T-helper 9 cell (primary cell): ENCODE results near the gene OR2Z1.

Source experiments
- DNase-seq: peaks from one replicate; pipeline ENCODE4 v3.0.0-alpha.2; 2020
- total RNA-seq, 2 donors: gene quantifications; one replicate each; lab custom pipeline; 2026; lab: John Stamatoyannopoulos, UW

The OR2Z1 gene
- 0 reads per million in 2 donors for total RNA-seq

GRCh38 chr19:8721334-8721733 lies at the start of gene OR2Z1:
OR2Z1 (plus strand) TSS chr19:8721634; CDS start chr19:8731029, 9,395 bp downstream.
- DNase-seq, result no peak

DNA sequence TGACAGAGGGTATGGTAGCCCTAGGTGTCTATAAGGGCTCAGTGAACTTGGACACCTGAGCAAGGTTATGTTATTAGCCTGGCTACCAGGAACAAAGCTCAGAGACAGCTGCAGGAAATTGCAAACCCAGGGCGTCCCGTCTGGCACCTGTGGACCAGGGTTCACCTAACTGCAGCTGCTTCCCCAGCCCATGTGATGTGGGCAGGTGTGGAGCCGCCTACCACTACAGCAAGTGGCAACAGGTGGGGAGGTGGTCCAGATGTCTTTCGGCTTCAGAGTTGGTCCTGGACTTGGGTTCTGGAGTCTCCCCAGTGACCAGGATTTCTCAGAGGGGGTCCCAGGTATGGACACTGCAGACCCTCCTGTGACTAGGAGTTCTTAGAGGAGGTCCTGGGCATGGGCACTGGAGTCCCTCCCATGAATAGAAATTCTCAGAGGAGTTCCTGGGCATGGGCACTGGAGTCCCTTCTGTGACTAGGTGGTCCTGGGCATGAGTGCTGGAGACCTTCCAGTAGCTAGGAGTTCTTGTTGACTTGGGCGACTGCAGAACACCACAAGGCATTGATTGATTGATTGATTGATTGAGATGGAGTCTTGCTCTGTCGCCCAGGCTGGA lies 48.0 kb upstream of the OR2Z1 start:
- no peak for DNase-seq

- DNase-seq, result no peak
Observed at GRCh38 chr19:8675066-8675465, 46.4 kb upstream of the OR2Z1 start.

DNA sequence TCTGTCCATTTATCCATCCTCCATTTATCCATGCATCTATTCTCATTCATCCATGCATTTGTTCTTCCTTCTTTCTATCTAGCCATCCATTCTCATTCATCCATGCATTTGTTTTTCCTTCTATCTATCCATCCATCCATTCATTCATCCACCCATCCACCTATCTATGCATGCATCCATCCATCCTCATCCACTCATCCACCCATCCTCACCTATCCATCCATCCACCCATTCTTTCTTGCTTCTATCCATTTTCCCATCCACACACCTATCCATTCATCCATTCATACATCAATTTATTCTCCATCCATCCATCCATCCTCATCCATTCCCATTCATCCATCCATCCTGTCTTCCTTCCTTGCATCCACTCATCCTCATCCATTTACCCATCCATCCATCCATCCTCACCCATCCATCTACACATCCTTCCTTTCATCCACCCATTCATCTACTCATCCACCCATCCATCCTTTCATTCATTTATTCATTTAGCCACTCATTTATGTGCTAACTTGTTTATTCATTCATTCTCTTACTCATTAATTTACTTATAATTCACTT lies 43.1 kb upstream of the OR2Z1 start:
- DNase-seq, result no peak

DNA sequence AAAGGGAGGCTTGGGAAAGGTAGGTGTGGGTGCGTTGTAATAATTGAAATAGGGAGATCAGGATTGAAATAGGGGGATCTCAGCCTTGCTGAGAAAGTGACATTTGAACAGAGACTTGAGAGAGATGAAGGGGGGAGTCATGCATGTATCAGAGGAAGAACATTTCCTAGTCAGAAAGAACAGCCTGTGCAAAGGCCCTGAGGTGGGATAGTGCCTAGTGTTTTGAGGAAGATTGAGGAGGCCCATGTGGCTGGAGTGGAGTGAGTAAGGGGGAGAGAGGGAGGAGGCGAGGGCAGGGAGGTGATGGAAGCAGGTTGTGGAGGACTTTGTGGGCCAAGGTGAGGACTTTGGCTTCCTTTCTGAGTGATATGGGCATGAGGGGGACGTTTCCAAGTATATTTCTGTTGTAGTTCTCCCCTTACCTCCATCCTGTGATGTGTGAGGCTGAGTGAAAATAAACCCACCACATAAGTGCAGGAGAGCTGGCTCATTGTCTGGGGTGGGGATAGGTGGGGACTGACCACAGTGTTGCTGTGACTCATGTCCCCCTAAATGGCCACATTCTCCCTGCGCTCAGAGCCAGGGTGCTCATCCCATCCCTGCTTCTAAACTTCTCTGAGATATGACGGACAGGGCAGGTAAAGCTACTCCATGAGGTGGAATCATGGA lies 40.6 kb upstream of the OR2Z1 start:
- DNase-seq, result no peak

DNA sequence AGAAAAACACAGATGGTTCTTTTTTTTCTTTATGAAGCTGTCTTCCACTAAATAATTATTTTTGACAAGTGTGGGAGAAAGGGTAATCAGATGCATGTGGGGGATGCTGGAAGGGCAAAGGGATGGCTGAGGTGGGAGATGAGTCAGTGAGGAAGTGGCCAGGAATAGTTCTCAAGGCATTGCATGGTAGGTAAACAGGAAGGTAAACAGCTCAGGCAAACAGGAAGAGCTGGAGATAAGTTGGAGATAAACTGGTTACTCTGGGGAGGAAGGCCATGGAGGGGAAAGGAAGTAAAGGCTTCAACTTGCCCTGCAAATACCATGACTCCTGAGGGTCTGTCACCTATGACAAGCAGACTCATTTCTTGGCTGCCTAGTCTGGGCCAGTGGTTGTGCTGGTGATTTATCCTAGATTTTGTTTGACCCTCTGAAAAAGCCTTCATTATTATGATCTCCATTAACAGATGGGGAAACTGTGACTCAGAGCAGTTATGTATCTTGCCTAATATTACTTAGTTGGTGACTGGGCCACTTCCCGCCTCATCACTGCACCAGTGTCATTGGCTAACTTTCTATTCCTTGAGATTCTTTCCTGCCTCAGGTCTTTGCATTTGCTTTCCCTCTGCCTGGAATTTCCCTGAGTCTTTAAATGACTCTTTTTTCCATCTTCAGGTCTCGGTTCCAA lies 39.9 kb upstream of the OR2Z1 start:
- DNase-seq, result no peak

DNA sequence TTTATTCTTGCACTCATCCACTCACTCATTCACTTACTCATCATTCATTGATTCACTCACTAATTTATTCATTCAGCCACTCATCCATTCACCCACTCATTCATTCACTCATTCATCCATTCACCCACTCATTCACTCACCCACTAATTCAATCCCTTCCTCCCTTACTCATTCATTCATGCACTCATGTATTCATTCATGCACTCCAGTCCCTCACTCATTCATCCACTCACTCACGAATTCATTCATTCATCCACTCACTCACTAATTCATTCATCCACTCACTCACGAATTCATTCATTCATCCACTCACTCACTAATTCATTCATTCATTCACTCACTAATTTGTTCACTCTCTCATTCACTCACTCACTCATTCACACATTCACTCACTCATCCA lies 39.0 kb upstream of the OR2Z1 start:
- DNase-seq, result no peak

DNA sequence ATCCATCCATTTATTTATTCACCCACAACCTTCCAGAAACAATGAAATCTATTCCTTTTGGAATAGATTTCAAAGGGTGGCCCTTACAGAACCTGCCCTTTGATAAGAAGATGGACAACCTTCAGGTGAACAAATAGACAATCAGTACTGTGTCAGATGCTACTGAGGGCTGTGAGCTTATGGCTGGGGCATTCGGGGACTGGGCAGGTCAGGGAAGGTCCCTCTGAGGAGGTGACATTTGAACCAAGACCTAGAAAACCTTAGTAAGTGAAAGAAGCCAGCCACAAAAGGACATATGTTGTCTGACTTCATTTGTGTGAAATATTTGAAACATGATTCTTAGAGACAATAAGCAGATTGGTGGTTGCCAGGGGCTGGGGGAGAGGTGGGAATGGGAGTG lies 38.5 kb upstream of the OR2Z1 start:
- no peak for DNase-seq

GRCh38 chr19:8684001-8684902 lies 37.2 kb upstream of the OR2Z1 start:
- DNase-seq, result no peak

DNA sequence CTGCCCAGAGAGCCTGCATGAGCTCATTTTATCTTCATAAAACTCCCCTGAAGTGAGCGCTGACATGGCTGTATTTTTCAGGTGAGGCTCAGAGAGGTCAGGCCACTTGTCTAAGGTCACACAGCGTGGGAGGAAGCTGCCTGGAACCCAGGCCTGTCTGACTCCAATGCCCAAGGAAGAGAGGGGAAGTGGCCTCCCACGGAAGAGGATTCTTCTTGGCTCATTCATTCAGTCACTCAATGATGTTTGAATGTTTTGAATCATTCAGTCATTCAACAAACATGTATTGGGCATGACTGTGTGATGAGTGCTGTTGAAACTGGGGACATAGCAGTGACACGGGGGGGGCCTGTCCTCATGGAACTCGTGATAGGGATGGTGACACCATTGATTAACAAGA lies 34.9 kb upstream of the OR2Z1 start:
- no peak for DNase-seq

- no peak for DNase-seq
Observed at GRCh38 chr19:8688930-8689329, 32.5 kb upstream of the OR2Z1 start.

- no peak for DNase-seq
Observed at GRCh38 chr19:8690753-8691539, 30.5 kb upstream of the OR2Z1 start.

DNA sequence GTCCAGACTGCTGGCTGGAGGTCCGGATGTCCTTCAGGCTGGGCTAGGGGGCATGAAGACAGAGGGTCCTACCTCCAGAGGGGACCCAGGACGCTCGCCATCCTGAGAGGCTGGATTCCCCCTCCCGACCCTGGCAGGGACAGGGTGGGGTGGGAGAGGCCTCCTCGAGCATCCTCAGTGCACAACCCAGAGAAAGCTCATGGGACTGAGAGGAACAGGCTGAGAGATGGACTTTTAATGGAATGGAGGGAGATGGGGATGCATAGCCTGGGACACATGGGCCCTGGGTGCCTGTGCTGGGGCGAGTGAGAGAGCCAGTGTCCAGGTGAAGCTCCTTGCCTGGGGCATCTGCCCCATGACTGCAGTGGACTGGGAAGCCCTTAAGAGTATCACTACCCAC lies 25.9 kb upstream of the OR2Z1 start:
- DNase-seq, result no peak

- no peak for DNase-seq
Observed at GRCh38 chr19:8695911-8696310, 25.5 kb upstream of the OR2Z1 start.

- no peak for DNase-seq
Observed at GRCh38 chr19:8696993-8697392, 24.4 kb upstream of the OR2Z1 start.

GRCh38 chr19:8697671-8698432 lies 23.6 kb upstream of the OR2Z1 start:
- no peak for DNase-seq

- DNase-seq, result no peak
Observed at GRCh38 chr19:8698433-8699063, 22.9 kb upstream of the OR2Z1 start, which contains the start of gene ACTL9. ACTL9 (minus strand) TSS chr19:8698795; CDS start chr19:8698701, 94 bp downstream.

GRCh38 chr19:8699908-8700307 lies 21.5 kb upstream of the OR2Z1 start:
- no peak for DNase-seq

GRCh38 chr19:8700956-8701355 lies 20.5 kb upstream of the OR2Z1 start:
- no peak for DNase-seq

- DNase-seq, result no peak
Observed at GRCh38 chr19:8702350-8702749, 19.1 kb upstream of the OR2Z1 start.

- DNase-seq, result no peak
Observed at GRCh38 chr19:8703223-8703622, 18.2 kb upstream of the OR2Z1 start.
